HTR-8/SVneo (cell line): ENCODE measurements around the gene GRB10.
"Not testable (repeated sequence)": the region's sequence is repeated elsewhere in the genome, so short reads cannot be mapped to it uniquely, and the experiment has no call there.

ENCODE experiments used
- DNase-seq: peaks from one replicate; pipeline ENCODE4 v3.0.0; 2011; ENCODE audit warnings: low spot score, mixed read lengths; ENCODE audit not compliant: insufficient read length
- FAIRE-seq: peaks from 2 replicates; lab custom pipeline; 2011; peaks lifted over from hg19 to GRCh38; lab: Jason Lieb, UNC

Gene GRB10

GRCh38 chr7:50781381-50782293 is 1.1 kb downstream of the GRB10 start:
- DNase-seq, result no peak
- no peak for FAIRE-seq

GRCh38 chr7:50780436-50780835 is 2.3 kb downstream of the GRB10 start:
- FAIRE-seq, result no peak
- no peak for DNase-seq

DNA sequence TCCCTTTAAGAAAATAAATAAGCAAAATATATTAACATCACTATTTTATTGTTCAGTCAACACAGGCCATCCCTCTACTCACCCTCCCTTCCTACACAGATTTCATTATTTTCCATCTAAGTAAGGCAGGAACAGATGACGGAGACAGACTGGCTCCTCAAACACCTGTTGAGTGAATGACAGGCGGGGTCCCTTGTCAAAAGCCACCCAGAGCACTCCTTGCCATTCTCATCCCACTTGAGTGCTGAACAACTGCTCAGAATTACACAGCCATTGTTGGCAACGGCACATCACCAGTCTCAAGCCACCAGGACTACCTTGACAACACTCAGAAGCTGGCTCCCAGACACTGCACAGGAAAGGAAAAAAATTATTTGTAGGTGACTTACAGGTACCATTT is 3.3 kb downstream of the GRB10 start:
- FAIRE-seq, result no peak

GRCh38 chr7:50778189-50778588 is 4.5 kb downstream of the GRB10 start:
- no peak for DNase-seq
- no peak for FAIRE-seq

More for the DNA sequence above, 3.3 kb downstream of the GRB10 start:
- DNase-seq, result no peak

DNA sequence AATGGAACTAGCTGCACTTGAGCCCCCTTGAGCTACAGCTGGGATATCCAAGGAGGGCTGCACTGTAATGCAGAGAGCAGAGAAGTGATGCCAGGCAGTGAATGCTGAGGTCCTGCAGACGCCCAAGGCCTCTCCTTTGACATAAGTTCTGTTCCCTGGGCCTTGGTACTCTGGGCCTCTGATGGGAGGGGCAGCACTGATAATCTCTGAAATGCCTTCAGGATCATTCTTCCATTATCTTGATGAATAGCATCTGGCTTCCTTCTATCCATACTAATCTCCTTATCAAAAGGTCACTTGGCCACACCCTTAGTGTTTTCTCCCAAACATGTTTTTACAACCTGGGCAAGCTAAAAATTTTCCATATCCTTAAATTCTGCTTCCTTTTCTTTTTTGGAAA is 6.9 kb downstream of the GRB10 start:
- FAIRE-seq, result no peak
- no peak for DNase-seq

DNA sequence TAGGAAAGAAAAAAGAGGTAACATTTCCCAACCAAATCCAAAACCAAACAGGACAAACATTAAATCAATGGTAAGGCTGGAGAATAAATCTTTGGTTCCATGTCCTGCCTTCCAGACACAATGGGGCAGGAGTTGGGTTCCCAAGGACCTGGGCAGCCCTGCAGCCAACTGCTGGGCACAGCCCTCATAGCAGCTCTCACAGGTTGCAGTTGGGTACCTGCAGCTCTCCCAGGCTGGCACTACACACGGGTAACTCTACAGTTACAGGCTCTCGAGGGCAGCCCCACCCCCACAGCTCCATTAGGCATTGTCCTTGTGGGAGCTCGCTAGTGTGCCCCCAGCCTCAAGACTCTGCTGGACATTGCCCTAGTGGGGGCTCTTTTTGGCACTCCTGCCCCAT is 7.5 kb downstream of the GRB10 start:
- no peak for DNase-seq
- no peak for FAIRE-seq

GRCh38 chr7:50774319-50774718 is 8.4 kb downstream of the GRB10 start:
- FAIRE-seq (no peak), DNase-seq (no peak)

GRCh38 chr7:50773071-50773470 is 9.6 kb downstream of the GRB10 start:
- not testable (repeated sequence) for FAIRE-seq, DNase-seq

DNA sequence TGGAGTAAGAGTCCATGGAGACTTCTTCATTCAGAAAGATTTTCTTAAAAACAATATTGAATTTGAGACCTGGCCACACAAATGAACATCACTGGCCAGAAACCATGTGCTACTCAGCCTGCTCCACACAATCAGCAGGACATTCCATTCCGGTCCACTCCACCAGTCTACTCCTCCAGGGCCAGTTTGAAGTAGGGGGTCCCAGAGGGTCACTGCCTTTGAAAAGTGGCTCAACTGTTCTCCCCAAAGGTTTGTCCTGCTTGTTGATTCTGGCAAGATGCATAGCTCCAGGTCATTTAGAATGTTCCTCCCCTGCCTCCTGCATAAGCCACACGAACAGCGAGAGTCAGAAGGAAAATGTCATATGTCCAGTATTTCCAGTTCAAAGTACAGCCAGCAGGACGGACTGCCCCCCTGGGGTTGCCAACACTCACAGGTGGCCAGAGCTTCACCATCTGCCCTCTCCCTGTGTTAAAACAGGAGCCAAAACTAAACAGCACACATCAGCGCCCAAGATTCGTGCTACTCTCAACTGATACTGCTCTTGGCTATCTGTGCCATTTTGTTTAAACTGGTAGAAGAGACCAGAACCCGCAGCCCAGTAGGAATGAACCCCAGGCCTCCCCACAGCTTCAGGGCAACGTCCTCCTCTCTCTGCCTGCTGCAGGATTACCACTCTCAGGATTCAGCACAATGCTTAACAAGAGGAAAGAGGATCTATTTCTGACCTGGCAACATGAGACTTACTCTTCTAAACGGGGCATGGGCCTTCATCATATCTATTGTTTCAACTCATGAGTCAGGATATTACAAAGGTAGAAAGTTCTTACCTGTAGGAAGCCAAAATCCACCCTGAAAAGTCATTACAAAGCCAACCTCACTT is 11.3 kb downstream of the GRB10 start:
- no peak for FAIRE-seq

DNA sequence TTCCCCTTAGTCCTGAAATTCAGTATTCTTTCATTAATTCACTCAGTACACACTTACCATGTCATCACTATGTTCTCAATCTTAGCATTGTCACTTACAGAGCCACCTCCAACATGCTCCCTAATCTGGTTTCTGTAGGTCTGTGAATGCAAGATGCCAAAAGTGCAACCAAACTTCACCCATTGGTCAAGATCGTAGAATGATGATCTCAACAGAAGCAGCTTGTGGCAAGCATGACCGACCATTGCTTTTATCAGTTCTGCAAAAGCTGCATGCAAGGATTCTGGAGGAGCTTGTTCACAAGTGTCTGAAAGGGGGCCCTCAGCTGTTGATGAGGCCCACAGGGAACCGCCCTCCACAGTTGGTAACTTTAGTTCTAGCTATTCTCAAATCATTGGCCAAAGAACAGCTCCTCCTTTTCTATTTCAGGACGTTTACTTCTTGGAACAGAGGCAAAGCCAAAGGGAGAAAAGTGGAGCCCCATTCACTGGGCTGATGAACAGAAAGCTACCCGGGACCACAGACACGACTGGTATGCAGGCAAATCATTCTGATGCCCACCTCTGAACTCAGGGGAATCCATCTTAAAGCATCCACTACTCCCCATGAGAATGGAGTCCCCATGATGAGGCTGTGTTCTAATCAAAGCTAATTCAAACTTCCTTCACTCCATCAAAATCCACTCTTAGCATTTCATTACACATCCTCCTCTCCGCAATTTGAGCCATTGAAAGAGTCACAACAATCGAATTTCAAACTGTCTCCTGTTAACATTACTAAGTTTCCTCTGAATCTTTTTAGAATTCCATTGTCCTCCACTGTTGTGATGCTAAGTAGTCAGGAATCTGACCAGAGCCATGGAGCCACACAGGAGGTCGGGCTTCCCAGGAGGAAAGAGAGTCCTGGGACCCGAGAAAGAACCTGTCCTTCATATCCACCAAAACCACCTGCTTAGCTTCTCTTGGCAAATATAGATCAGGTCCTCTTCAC is 13.9 kb downstream of the GRB10 start:
- DNase-seq, result no peak
- no peak for FAIRE-seq

More for the DNA sequence above, 11.3 kb downstream of the GRB10 start:
- no peak for DNase-seq

DNA sequence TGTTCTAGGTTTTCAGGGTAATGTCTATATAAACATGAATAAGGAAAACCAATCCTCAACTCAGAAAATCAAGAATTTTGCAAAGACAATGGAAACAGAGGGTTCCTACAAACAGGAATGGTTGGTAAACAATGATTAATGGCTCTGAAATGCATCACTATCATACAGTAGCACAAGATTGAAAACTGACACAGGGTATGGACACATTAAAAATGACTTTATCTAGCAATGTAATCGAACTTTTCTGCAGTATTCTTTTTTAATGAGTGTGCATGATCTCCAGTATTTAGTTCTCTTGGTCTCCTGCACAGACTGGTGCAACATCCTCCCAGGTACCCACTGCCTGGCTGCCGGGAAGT is 15.9 kb downstream of the GRB10 start:
- no peak for DNase-seq
- FAIRE-seq, result no peak

DNA sequence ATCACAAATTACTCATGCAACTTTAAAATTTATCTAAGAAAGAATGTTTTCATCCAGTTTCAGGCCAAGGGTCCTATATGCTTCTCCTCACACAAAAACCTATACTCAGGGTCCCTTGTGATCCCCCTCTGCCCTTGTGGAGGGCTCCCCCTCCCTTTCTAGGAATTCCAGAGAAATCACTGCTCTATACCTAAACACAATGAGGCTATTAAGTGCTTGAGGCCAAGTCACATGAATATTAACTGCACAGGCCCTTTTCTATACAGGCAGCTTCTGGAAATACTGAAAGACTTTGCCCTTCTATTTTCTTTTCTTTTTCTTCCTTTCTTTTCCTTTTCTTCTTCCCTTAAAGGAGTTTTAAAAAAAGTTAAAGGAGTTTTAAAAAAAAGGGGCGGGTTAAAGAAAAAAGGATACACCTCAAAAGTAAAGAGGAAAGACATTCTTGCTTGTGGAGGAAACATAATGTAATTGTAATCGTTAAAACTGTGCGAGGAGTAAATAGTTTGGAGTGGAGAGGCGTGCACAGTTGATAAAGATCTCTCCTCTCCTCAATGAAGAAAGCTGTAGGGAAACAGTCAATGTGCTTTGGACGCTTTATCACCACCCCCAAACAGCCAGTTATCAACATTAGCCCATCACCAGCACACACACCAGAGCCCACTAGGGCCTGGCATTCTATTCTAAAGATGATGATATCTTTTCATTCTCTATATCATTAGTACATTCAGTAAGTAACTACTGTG is 16.4 kb downstream of the GRB10 start:
- FAIRE-seq (no peak), DNase-seq (no peak)

- no peak for DNase-seq
- no peak for FAIRE-seq
Observed at GRCh38 chr7:50762337-50762736, 20.4 kb downstream of the GRB10 start.

DNA sequence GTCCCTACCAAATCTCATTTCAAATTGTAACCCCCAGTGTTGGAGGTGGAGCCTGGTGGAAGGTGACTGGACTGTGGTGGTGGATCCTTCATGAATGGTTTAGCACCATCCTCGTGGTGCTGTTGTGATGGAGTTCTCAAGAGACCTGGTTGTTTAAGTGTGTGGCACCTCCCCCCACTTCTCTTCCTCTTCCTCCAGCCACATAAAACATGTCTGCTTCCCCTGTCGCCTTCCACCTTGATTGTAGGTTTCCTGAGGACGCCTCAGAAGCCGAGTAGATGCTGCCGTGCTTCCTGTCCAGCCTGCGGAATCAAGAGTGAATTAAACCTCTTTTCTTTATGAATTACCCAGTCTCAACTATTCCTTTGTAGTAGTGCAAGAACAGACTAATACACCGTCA is 21.0 kb downstream of the GRB10 start:
- FAIRE-seq, result no peak
- no peak for DNase-seq

DNA sequence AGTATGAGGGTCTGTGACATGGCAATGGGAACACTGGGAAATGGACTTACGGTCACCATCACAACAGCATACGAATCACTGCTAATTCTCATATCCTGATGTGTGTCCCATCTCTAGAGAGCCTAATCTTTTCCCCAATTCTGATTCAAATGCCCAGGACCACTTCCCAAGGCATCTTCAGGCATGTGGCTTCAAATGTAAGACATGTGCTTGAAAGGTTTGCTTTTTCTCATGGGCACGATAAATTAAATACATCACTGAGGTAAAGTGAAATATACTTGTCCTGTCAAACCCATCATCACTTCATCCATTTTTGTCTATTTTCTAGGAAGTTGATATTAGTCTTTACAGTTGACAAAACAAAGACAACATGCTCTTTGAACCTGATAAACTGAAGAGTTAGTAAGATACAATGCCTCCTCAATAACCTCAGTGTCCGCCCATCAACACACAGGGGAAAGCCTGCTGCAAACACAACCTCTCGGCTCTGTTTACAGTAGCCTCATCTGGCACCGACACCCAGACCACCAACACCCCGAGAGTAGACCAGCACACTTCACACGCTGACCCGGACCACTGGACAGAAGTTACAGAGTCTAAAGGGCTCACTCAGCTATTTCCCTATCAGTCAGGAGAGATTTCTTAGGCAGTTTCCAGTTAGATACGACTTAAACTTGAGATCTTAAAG is 24.8 kb downstream of the GRB10 start:
- FAIRE-seq, result no peak
- no peak for DNase-seq

GRCh38 chr7:50756180-50756579 is 26.5 kb downstream of the GRB10 start:
- DNase-seq (no peak), FAIRE-seq (no peak)

DNA sequence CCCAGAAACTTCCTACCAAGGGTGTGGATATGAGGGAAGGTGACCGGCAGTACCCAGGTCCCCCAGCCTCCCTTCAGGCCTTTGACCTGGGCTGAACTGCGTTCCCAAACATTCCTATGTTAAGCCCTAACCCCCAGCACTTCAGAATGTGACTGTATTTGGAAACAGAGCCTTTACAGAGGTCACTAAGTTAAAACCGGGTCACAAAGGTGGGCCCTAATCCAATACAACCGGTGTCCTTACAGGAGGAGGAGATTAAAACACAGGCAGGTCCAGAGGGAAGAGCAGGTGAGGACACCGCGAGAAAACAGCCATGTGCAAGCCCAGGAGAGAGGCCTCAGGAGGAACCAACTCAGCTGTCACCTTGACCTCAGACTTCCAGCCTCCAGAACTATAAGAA is 28.0 kb downstream of the GRB10 start:
- DNase-seq (no peak), FAIRE-seq (no peak)

DNA sequence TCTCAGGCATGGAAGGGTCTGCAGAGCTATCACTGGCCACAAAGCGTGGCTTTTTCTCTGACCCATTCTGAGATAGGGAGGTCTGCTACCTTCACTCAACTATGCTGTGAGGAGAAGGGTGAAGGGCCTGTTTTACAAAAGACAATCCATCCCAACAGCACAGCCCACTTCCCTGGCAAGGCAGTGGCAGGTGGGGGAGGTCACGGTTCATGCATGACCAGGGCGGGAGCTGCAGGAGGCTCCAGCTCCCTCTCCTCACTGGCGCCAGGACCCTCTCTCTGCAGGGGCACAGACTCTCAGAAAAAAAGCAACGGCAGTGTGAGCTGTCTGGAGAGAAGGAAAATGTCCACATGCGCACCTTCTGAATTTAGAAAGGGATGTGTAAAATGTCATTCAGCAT is 28.5 kb downstream of the GRB10 start:
- DNase-seq (no peak), FAIRE-seq (no peak)

GRCh38 chr7:50752422-50752821 is 30.3 kb downstream of the GRB10 start:
- no peak for FAIRE-seq

More at GRCh38 chr7:50752422-50752821, 30.3 kb downstream of the GRB10 start:
- DNase-seq, result no peak
